HEK293 (cell line): Measurements from ENCODE around the gene DPEP2.

ENCODE experiments used
- CTCF ChIA-PET: fragments of 350-600 bp; formaldehyde crosslinking; extraction: SDS; loops from one replicate; lab custom pipeline; 2021; ENCODE audit warnings: antibody characterized with exemption; lab: Yijun Ruan, JAX
- POLR2A ChIA-PET: fragments of 300-600 bp; formaldehyde crosslinking; extraction: SDS; loops from one replicate; lab custom pipeline; 2020; ENCODE audit warnings: antibody characterized with exemption, inconsistent platforms; lab: Yijun Ruan, JAX
- H3K27ac ChIP-seq: fragments of 200-500 bp; sonication (Bioruptor generic); 2 replicates; pipeline ENCODE4 v1.5.1; 2014; ENCODE audit warnings: low read depth, low read length, control low read depth, inconsistent platforms; ENCODE audit errors: extremely low read depth
- H3K36me3 ChIP-seq, 2 experiments: fragments of 200-500 bp in 1 of 2; sonication (Bioruptor generic) in 1 of 2; 1 replicate in 1 of 2; 2 replicates in 1 of 2; pipeline ENCODE4 v1.5.1; 2014 to 2017; ENCODE audit warnings: inconsistent platforms in 2 of 2, low read length in 2 of 2; ENCODE audit not compliant: control insufficient read depth in 2 of 2, insufficient read depth in 1 of 2
- H3K4me1 ChIP-seq: fragments of 200-500 bp; sonication (Bioruptor generic); 2 replicates; pipeline ENCODE4 v1.5.1; 2014; ENCODE audit warnings: mild to moderate bottlenecking, low read length, inconsistent platforms; ENCODE audit not compliant: control insufficient read depth, insufficient read depth
- H3K4me3 ChIP-seq: 2 replicates; pipeline ENCODE4 v1.5.1; 2011; ENCODE audit warnings: low read depth, mild to moderate bottlenecking, control low read depth, low read length, moderate library complexity
- H3K9me3 ChIP-seq: fragments of 200-500 bp; sonication (Bioruptor generic); 2 replicates; pipeline ENCODE4 v1.5.1; 2014; ENCODE audit warnings: low read depth, low read length, inconsistent platforms; ENCODE audit not compliant: control insufficient read depth, insufficient read depth
- BCL11B ChIP-seq: fragments of 450-650 bp; formaldehyde crosslinking; IDR thresholded peaks from 2 replicates; pipeline ENCODE4 v1.5.1; 2016; ENCODE audit warnings: low read depth, missing biosample characterization, missing genetic modification characterization
- GLIS2 ChIP-seq: fragments of 450-650 bp; formaldehyde crosslinking; IDR thresholded peaks from 2 replicates; pipeline ENCODE4 v1.5.1; 2016; ENCODE audit warnings: missing biosample characterization, missing genetic modification characterization
- HOXC10 ChIP-seq: sonication (generic); formaldehyde crosslinking; IDR thresholded peaks from 2 replicates; pipeline ENCODE4 v1.8.1; 2023; ENCODE audit warnings: mild to moderate bottlenecking, missing genetic modification reagents
- KLF1 ChIP-seq: fragments of 450-650 bp; formaldehyde crosslinking; IDR thresholded peaks from 2 replicates; pipeline ENCODE4 v1.5.1; 2016; ENCODE audit warnings: missing biosample characterization, missing genetic modification characterization
- KLF10 ChIP-seq: fragments of 450-650 bp; IDR thresholded peaks from 2 replicates; pipeline ENCODE4 v1.5.1; 2018; ENCODE audit warnings: missing biosample characterization, mild to moderate bottlenecking, missing genetic modification characterization
- KLF16 ChIP-seq: fragments of 450-650 bp; formaldehyde crosslinking; IDR thresholded peaks from 2 replicates; pipeline ENCODE4 v1.5.1; 2017; ENCODE audit warnings: missing biosample characterization, missing genetic modification characterization
- PRDM2 ChIP-seq: fragments of 450-650 bp; formaldehyde crosslinking; IDR thresholded peaks from 2 replicates; pipeline ENCODE4 v1.5.1; 2016; ENCODE audit warnings: missing biosample characterization, missing genetic modification characterization, borderline replicate concordance
- SETDB1 ChIP-seq: IDR thresholded peaks from one replicate; pipeline ENCODE4 v1.6.1; 2017; ENCODE audit warnings: mild to moderate bottlenecking, low read length, moderate library complexity, mixed read lengths; ENCODE audit not compliant: insufficient read length
- SP2 ChIP-seq: fragments of 450-650 bp; formaldehyde crosslinking; IDR thresholded peaks from 2 replicates; pipeline ENCODE4 v1.5.1; 2016; ENCODE audit warnings: missing biosample characterization, missing genetic modification characterization
- SP3 ChIP-seq: fragments of 450-650 bp; formaldehyde crosslinking; IDR thresholded peaks from 2 replicates; pipeline ENCODE4 v1.5.1; 2016; ENCODE audit warnings: missing biosample characterization, missing genetic modification characterization
- SP7 ChIP-seq: fragments of 450-650 bp; formaldehyde crosslinking; IDR thresholded peaks from 2 replicates; pipeline ENCODE4 v1.5.1; 2016; ENCODE audit warnings: missing biosample characterization, missing genetic modification characterization
- ZBTB1 ChIP-seq: fragments of 450-650 bp; formaldehyde crosslinking; IDR thresholded peaks from 2 replicates; pipeline ENCODE4 v1.5.1; 2016; ENCODE audit warnings: missing biosample characterization, missing genetic modification characterization
- ZBTB44 ChIP-seq: fragments of 450-650 bp; IDR thresholded peaks from 2 replicates; pipeline ENCODE4 v1.5.1; 2018; ENCODE audit warnings: missing biosample characterization, mild to moderate bottlenecking, missing genetic modification characterization
- ZBTB48 ChIP-seq: fragments of 450-650 bp; formaldehyde crosslinking; IDR thresholded peaks from 2 replicates; pipeline ENCODE4 v1.5.1; 2016; ENCODE audit warnings: missing biosample characterization, missing genetic modification characterization
- ZFHX2 ChIP-seq: fragments of 450-650 bp; formaldehyde crosslinking; conservative IDR thresholded peaks from 2 replicates; pipeline ENCODE4 v1.5.1; 2016; ENCODE audit warnings: missing biosample characterization, missing genetic modification characterization
- ZNF112 ChIP-seq: fragments of 450-650 bp; formaldehyde crosslinking; IDR thresholded peaks from 2 replicates; pipeline ENCODE4 v1.5.0; 2017; ENCODE audit warnings: missing biosample characterization, missing genetic modification characterization
- ZNF335 ChIP-seq: fragments of 450-650 bp; formaldehyde crosslinking; conservative IDR thresholded peaks from 2 replicates; pipeline ENCODE4 v1.5.1; 2016; ENCODE audit warnings: missing biosample characterization, missing genetic modification characterization
- ZNF341 ChIP-seq: fragments of 450-650 bp; formaldehyde crosslinking; IDR thresholded peaks from 2 replicates; pipeline ENCODE4; 2016; ENCODE audit warnings: low read depth, missing biosample characterization, missing genetic modification characterization
- ZNF404 ChIP-seq: fragments of 450-650 bp; formaldehyde crosslinking; IDR thresholded peaks from 2 replicates; pipeline ENCODE4 v1.5.1; 2017; ENCODE audit warnings: missing biosample characterization, missing genetic modification characterization
- ZNF768 ChIP-seq: fragments of 450-650 bp; formaldehyde crosslinking; IDR thresholded peaks from 2 replicates; pipeline ENCODE4 v1.5.1; 2018; ENCODE audit warnings: missing biosample characterization, mild to moderate bottlenecking, missing genetic modification characterization
- ZXDB ChIP-seq: fragments of 450-650 bp; formaldehyde crosslinking; IDR thresholded peaks from 2 replicates; pipeline ENCODE4 v1.5.1; 2016; ENCODE audit warnings: missing biosample characterization, missing genetic modification characterization
- TF ChIP-seq, protein P1 (sequence below): fragments of 450-650 bp; formaldehyde crosslinking; IDR thresholded peaks from 2 replicates; pipeline ENCODE4 v1.5.1; 2016; ENCODE audit warnings: missing biosample characterization, missing genetic modification characterization
- TF ChIP-seq, protein P2 (sequence below): fragments of 450-650 bp; formaldehyde crosslinking; IDR thresholded peaks from 2 replicates; pipeline ENCODE4 v1.5.1; 2016; ENCODE audit warnings: missing biosample characterization, missing genetic modification characterization
- TF ChIP-seq, protein P3 (sequence below): fragments of 450-650 bp; formaldehyde crosslinking; IDR thresholded peaks from 2 replicates; pipeline ENCODE4; 2016; ENCODE audit warnings: missing biosample characterization, missing genetic modification characterization
- TF ChIP-seq, protein P4 (sequence below): fragments of 450-650 bp; formaldehyde crosslinking; optimal IDR thresholded peaks from 2 replicates; pipeline ENCODE3; 2016; ENCODE audit warnings: missing biosample characterization, mild to moderate bottlenecking, missing genetic modification characterization

The DPEP2 gene

DNA sequence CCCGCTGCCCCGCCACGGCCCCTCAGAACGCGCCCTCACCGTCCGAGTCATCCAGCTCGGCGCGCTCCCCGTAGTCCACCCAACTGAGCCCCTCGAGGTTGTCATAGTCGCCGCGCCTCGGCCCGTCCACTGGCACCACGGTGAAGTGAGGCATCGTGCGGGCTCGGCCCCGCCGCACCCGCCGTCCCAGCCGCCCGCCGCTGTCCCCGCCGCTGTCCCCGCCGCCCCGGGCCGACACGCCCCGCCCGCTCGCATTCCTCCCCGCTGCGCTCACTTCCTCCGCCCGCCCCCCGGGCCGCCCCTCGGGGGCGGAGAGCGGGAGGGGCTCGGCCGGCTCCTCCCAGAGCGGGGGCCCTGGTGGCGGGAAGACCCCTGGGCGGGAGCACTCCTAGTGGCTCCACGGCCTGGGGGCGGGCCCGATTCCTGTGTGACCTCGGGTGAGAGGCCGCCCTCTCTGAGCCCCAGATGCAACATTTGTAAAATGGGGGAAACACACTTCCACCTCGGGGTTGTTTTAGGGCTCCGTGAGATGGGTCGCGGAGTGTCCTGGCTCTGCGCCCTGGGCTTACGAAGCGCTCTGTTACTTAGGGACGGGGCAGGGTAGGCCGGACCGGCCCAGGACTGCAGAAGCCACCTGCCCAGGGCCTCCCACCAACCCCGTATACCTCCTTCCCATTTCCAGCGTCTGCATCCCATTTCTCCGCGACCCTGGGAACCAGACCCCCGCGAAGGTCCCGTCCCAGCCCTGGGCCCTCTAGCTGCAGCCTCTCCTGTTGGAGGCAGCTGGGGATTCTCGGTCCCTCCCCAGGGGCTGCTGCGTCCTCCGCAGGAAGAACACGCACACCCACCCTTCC is 30.7 kb downstream of the DPEP2 start, which contains the start of gene SLC12A4:
TSS of gene SLC12A4 (minus strand) at position 238 of the 854 bp plus-strand sequence. CDS start at position 154, 84 bp downstream.
- ChIA-PET POLR2A (interaction anchor here (0.9 kb wide), 1 partner anchor 32 kb away, joined by 3 read pairs; the partner anchor contains the start of gene PSMB10), CTCF (no interaction called here)
- H3K4me1 ChIP-seq = no peaks in the 10 kb centered on the region; the same call in none of the 2 replicates
- H3K4me3 ChIP-seq = peak within 1 kb of the TSS; percentile 68
- H3K27ac ChIP-seq = peak within 1 kb of the TSS; percentile 80; the same call in 1 of the 2 replicates
- no peaks in the 10 kb centered on the region for H3K9me3 ChIP-seq
- peaks cover 0 to 25% of the 10 kb centered on the region in 2 experiments; a peak in 1 of 3 replicates for H3K36me3 ChIP-seq
- TF ChIP-seq BCL11B (tag by site-specific recombination) = no peak
- TF ChIP-seq ZNF341 (tag by site-specific recombination) = no peak; the same call in 1 of the 2 replicates
- peak; percentile 64 for TF ChIP-seq ZXDB (tag by site-specific recombination)
- TF ChIP-seq, protein P1, sequence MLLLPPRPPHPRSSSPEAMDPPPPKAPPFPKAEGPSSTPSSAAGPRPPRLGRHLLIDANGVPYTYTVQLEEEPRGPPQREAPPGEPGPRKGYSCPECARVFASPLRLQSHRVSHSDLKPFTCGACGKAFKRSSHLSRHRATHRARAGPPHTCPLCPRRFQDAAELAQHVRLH (tag by site-specific recombination) = peak; percentile 77; the same call in 1 of the 2 replicates
- TF ChIP-seq, protein P2, sequence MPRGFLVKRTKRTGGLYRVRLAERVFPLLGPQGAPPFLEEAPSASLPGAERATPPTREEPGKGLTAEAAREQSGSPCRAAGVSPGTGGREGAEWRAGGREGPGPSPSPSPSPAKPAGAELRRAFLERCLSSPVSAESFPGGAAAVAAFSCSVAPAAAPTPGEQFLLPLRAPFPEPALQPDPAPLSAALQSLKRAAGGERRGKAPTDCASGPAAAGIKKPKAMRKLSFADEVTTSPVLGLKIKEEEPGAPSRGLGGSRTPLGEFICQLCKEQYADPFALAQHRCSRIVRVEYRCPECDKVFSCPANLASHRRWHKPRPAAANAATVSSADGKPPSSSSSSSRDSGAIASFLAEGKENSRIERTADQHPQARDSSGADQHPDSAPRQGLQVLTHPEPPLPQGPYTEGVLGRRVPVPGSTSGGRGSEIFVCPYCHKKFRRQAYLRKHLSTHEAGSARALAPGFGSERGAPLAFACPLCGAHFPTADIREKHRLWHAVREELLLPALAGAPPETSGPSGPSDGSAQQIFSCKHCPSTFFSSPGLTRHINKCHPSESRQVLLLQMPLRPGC (tag by site-specific recombination) = peak; percentile 25; the same call in 1 of the 2 replicates
- TF ChIP-seq ZBTB48 (tag by site-specific recombination) = 0 out of 2 replicates have a peak, but pooled peaks have one; percentile 17
- peak; percentile 76 for TF ChIP-seq SP2 (tag by site-specific recombination)
- peak; percentile 81 for TF ChIP-seq KLF10 (tag by site-specific recombination)
- TF ChIP-seq ZBTB1 (tag by site-specific recombination) = 0 out of 2 replicates have a peak, but pooled peaks have one; percentile 16
- 0 out of 2 replicates have a peak, but pooled peaks have one; percentile 5 for TF ChIP-seq ZBTB44 (tag by site-specific recombination)
- no peak for TF ChIP-seq ZNF404
- peak; percentile 100 for TF ChIP-seq ZNF768 (tag by site-specific recombination)
- TF ChIP-seq PRDM2 (tag by site-specific recombination) = peak; percentile 37; the same call in 1 of the 2 replicates
- no peak for TF ChIP-seq ZNF112 (tag by site-specific recombination)
- no peak for TF ChIP-seq SETDB1
- peak; percentile 41; the same call in 1 of the 2 replicates for TF ChIP-seq GLIS2 (tag by site-specific recombination)
- peak; percentile 57 for TF ChIP-seq ZNF335 (tag by site-specific recombination)
- TF ChIP-seq, protein P3, sequence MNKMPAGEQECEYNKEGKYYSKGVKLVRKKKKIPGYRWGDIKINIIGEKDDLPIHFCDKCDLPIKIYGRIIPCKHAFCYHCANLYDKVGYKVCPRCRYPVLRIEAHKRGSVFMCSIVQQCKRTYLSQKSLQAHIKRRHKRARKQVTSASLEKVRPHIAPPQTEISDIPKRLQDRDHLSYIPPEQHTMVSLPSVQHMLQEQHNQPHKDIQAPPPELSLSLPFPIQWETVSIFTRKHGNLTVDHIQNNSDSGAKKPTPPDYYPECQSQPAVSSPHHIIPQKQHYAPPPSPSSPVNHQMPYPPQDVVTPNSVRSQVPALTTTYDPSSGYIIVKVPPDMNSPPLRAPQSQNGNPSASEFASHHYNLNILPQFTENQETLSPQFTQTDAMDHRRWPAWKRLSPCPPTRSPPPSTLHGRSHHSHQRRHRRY = no peak
- TF ChIP-seq KLF16 (tag by site-specific recombination) = peak; percentile 62
- peak; percentile 95 for TF ChIP-seq SP3 (tag by site-specific recombination)
- TF ChIP-seq, protein P4, sequence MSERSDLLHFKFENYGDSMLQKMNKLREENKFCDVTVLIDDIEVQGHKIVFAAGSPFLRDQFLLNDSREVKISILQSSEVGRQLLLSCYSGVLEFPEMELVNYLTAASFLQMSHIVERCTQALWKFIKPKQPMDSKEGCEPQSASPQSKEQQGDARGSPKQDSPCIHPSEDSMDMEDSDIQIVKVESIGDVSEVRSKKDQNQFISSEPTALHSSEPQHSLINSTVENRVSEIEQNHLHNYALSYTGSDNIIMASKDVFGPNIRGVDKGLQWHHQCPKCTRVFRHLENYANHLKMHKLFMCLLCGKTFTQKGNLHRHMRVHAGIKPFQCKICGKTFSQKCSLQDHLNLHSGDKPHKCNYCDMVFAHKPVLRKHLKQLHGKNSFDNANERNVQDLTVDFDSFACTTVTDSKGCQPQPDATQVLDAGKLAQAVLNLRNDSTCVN = no peak
- TF ChIP-seq KLF1 (tag by site-specific recombination) = peak; percentile 73
- peak; percentile 68 for TF ChIP-seq SP7 (tag by site-specific recombination)
- no peak for TF ChIP-seq HOXC10
- peak; percentile 71 for TF ChIP-seq ZFHX2 (tag by site-specific recombination)
